HAP-1 (cell line): ENCODE data around the gene FCRL6.

Source experiments
- DNase-seq, 2 experiments: peaks; one replicate each; pipeline ENCODE4 v3.0.0-alpha.2; 2016 to 2020; ENCODE audit warnings: low spot score in 2 of 2
- H3K27me3 ChIP-seq: fragments of 250-450 bp; sonication (Bioruptor Pico); 2 replicates; pipeline ENCODE4 v1.5.1; 2020; ENCODE audit warnings: low read depth, mild to moderate bottlenecking, moderate library complexity
- H3K36me3 ChIP-seq: fragments of 250-450 bp; sonication (Bioruptor Pico); replicated peaks from 2 replicates; pipeline ENCODE4 v1.5.1; 2020; ENCODE audit warnings: mild to moderate bottlenecking
- H3K4me1 ChIP-seq: fragments of 250-450 bp; sonication (Bioruptor Pico); 2 replicates; pipeline ENCODE4 v1.5.1; 2020; ENCODE audit warnings: mild to moderate bottlenecking
- H3K4me3 ChIP-seq: fragments of 250-450 bp; sonication (Bioruptor Pico); 2 replicates; pipeline ENCODE4 v1.5.1; 2020; ENCODE audit warnings: mild to moderate bottlenecking, moderate library complexity
- H3K9me3 ChIP-seq: fragments of 250-450 bp; sonication (Bioruptor Pico); 2 replicates; pipeline ENCODE4 v1.5.1; 2020; ENCODE audit warnings: mild to moderate bottlenecking, moderate library complexity
- in situ Hi-C: fragments of 300-500 bp; cut with MboI; formaldehyde crosslinking; loops from 3 replicates; pipeline ENCODE4 v1.14.3; 2020; ENCODE audit warnings: low sequenced_read_pairs, inconsistent platforms, mixed read lengths

FCRL6 gene

DNA sequence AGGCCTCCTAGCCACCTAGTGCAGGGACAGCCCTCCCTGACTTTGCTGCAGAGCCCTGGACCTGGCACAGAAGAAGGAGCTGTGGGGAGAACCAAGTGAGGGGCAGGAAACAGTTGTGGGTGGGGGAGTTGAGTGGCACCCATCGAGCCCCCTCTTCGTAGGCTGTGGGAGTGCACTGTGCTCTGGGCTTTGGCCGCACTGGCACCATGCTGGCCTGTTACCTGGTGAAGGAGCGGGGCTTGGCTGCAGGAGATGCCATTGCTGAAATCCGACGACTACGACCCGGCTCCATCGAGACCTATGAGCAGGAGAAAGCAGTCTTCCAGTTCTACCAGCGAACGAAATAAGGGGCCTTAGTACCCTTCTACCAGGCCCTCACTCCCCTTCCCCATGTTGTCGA lies 20.2 kb upstream of the FCRL6 start:
- H3K36me3 ChIP-seq, result no peaks in the 10 kb centered on the region
- no peaks in the 10 kb centered on the region for H3K27me3 ChIP-seq
- no peak overlapping the region for H3K4me3 ChIP-seq
- in situ Hi-C loops, result loop anchor here (10.0 kb wide), 1 partner anchor 253 kb away; the partner anchor contains the start of gene PIGM
- DNase-seq, result no peak
- H3K9me3 ChIP-seq, result no peaks in the 10 kb centered on the region
- H3K4me1 ChIP-seq, result peaks cover 5% of the 10 kb centered on the region; the same call in 1 of the 2 replicates

DNA sequence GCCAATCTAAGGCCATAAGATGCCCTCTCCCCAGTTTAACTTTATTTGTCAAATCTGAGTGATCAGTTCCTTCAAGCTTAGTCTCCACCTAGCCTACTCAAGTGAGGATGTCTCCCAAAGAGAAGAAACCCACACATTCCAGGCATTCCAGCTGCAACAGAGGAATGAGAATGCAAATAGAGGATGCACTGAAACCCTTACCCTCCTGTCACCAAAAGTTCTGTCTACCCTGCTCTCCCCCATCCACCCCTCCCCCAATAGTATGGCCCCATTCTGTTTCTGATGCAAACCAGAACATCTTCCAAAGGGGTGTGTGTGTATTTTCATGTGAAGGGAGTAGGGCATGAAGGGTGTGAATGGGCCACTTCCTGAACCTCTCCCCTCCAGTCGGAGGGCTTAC lies 18.4 kb upstream of the FCRL6 start:
- no peaks in the 10 kb centered on the region for H3K9me3 ChIP-seq
- no peaks in the 10 kb centered on the region for H3K36me3 ChIP-seq
- no peak for DNase-seq
- in situ Hi-C loops, result loop anchor here (10.0 kb wide), 1 partner anchor 251 kb away; the partner anchor contains the start of gene PIGM
- H3K4me1 ChIP-seq, result peaks cover 6% of the 10 kb centered on the region; the same call in 1 of the 2 replicates
- no peak overlapping the region for H3K4me3 ChIP-seq
- no peaks in the 10 kb centered on the region for H3K27me3 ChIP-seq

DNA sequence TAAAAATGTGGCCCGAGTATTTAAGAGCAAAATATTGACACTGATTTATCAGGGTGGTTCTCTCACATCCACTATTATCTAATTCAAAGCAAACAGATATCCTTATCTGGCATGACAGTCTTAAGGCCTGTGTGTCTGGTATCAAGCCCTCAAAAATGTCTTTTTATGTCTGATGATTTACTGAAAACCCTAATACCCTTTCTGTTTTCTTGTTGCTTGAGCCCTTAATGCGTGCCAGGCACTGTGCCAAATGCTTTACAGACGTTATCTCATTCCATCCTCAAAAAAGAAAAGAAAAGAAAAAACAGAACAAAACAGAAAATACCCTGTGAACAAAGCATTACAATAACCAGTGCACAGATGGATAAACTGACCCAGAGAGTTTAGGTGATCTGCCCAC lies 15.7 kb upstream of the FCRL6 start:
- Histone ChIP-seq H3K27me3 (peaks cover 5% of the 10 kb centered on the region; the same call in 1 of the 2 replicates), H3K4me3 (no peak overlapping the region), H3K9me3 (no peaks in the 10 kb centered on the region), H3K4me1 (peaks cover 3% of the 10 kb centered on the region; the same call in 1 of the 2 replicates), H3K36me3 (no peaks in the 10 kb centered on the region)
- DNase-seq, result peak; percentile 38 to 50
- in situ Hi-C loops, result loop anchor here (10.0 kb wide), 1 partner anchor 248 kb away; the partner anchor contains the start of gene PIGM

DNA sequence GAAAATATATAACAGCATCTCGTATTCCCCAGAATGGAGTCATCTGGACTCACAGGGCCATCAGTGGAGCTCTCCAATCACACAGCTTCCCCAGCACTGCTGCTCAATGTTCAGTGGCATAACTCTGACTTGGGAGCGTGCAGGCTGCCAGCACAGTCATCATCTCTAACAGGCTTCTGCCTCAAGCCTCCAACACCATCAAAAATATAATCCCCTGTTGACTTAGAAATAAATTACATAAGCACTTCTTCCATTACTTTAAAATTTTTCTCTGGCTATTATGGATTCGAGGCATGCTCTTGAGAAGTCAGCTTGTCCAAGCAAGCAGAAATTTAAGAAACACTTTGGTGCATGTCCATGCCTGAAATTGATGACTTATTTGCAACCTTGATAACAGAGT lies 15.2 kb upstream of the FCRL6 start:
- no peak for DNase-seq
- Histone ChIP-seq H3K36me3 (no peaks in the 10 kb centered on the region), H3K27me3 (peaks cover 7% of the 10 kb centered on the region), H3K4me1 (peaks cover 3% of the 10 kb centered on the region; the same call in 1 of the 2 replicates), H3K4me3 (no peak overlapping the region), H3K9me3 (no peaks in the 10 kb centered on the region)
- in situ Hi-C loops, result loop anchor here (10.0 kb wide), 1 partner anchor 248 kb away; the partner anchor contains the start of gene PIGM

DNA sequence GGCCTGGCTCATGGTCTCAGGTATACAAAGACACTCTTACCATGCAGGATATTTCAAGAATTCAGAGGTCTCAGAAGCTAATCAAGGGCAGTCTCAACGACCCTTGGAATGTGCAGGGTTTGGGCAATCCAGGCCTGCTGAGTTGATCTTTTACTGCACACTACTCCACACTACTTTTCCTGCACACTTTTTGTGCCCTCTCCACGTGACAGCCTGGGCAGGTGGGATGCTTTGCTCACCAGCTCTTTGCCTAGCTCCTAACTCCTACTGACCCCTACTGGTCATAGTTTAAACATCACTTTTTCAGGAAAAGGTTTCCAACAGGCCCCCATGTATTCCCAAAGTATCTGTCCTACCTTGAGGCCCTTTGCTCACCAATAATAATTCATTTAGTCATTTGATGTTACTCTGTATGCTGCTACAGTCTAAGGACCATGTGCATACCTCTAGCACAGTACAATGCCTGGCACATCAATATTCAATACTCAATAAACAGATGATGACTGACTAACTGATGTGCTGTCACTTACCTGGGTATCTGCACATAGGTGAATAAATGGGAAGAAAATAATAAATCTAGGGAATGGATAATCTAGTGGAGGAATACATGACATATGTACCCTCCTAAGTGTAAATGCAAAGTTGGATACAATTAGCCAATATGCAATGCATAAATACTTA lies 11.8 kb upstream of the FCRL6 start:
- peak; percentile 11 to 26 for DNase-seq
- in situ Hi-C loops, result no loop called here
- Histone ChIP-seq H3K9me3 (no peaks in the 10 kb centered on the region), H3K36me3 (no peaks in the 10 kb centered on the region), H3K4me3 (no peak overlapping the region), H3K27me3 (peaks cover 13% of the 10 kb centered on the region), H3K4me1 (peaks cover 3% of the 10 kb centered on the region; the same call in 1 of the 2 replicates)

- Histone ChIP-seq H3K4me1 (peaks cover 3% of the 10 kb centered on the region; the same call in 1 of the 2 replicates), H3K9me3 (no peaks in the 10 kb centered on the region), H3K4me3 (no peak overlapping the region), H3K27me3 (peaks cover 14% of the 10 kb centered on the region), H3K36me3 (no peaks in the 10 kb centered on the region)
- DNase-seq, result no peak
- in situ Hi-C loops, result no loop called here
Measured at GRCh38 chr1:159791031-159791430, 11.1 kb upstream of the FCRL6 start.

DNA sequence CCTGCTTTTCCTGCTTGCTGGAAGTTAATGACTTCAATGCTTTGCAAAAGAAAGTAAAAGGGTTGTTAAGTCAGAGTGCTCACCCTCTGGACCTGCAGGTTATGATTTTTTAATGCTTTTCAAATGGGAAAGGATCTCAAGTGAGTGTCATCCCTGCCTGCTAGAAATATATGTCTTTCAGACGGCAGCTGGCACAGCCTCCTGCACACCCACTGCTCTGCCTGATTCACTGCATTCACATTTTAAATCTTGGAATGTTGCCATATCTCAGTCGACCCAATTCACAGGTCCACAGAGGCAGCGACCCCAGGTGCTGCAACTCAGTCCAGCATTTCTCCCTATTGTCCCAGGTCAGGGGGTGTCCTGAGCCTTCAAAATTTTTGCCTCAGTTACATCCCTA lies 10.7 kb upstream of the FCRL6 start:
- in situ Hi-C loops, result no loop called here
- H3K4me1 ChIP-seq, result peaks cover 3% of the 10 kb centered on the region; the same call in 1 of the 2 replicates
- DNase-seq, result no peak
- H3K36me3 ChIP-seq, result no peaks in the 10 kb centered on the region
- H3K9me3 ChIP-seq, result no peaks in the 10 kb centered on the region
- H3K4me3 ChIP-seq, result no peak overlapping the region
- peaks cover 19% of the 10 kb centered on the region for H3K27me3 ChIP-seq

GRCh38 chr1:159795534-159795933 lies 6.6 kb upstream of the FCRL6 start:
- Histone ChIP-seq H3K4me3 (no peak overlapping the region), H3K36me3 (no peaks in the 10 kb centered on the region), H3K27me3 (peaks cover 27% of the 10 kb centered on the region), H3K4me1 (no peaks in the 10 kb centered on the region), H3K9me3 (no peaks in the 10 kb centered on the region)
- no peak for DNase-seq
- in situ Hi-C loops, result no loop called here

- no peaks in the 10 kb centered on the region for H3K9me3 ChIP-seq
- in situ Hi-C loops, result no loop called here
- no peaks in the 10 kb centered on the region for H3K4me1 ChIP-seq
- H3K36me3 ChIP-seq, result no peaks in the 10 kb centered on the region
- DNase-seq, result peak; percentile 68
- no peak overlapping the region for H3K4me3 ChIP-seq
- peaks cover 24% of the 10 kb centered on the region for H3K27me3 ChIP-seq
Measured at GRCh38 chr1:159798893-159799292, 3.3 kb upstream of the FCRL6 start.

- no peak for DNase-seq
- Histone ChIP-seq H3K4me3 (no peak overlapping the region), H3K9me3 (no peaks in the 10 kb centered on the region), H3K4me1 (no peaks in the 10 kb centered on the region), H3K27me3 (peaks cover 23% of the 10 kb centered on the region), H3K36me3 (no peaks in the 10 kb centered on the region)
- in situ Hi-C loops, result no loop called here
Measured at GRCh38 chr1:159799446-159799985, 2.6 kb upstream of the FCRL6 start.

DNA sequence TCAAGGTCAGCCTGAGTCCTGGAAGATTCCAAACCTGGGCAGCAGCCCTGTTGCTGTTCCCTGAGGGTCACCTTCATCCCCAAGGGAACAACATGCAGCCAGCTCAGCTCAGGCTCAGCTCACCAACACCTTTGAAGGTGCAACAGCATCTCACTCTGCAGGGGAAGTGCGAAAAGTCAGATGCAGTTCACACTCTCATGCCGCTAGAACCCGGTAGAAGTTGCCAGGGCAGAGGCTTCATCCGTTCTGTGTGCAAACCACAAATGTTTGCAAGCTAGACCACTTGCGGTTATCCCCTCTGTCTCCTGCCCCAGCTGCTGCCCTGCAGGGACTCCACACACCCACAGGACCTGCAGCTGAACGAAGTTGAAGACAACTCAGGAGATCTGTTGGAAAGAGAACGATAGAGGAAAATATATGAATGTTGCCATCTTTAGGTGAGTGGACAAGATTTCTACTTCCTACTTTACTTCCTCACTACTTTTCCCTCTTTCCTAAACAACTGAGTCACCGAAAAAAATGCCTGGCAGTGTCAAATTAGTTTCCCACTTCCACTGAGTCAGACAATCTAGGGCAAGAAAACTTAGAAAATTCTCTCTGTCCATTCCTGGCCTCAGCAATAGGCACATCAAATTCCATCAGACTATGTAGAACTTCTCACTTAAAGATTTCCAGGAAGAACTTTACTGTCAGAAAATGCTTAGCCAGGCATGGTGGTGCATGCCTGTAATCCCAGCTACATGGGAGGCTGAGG lies 1.8 kb upstream of the FCRL6 start:
- peaks cover 23% of the 10 kb centered on the region for H3K27me3 ChIP-seq
- H3K36me3 ChIP-seq, result no peaks in the 10 kb centered on the region
- no peak overlapping the region for H3K4me3 ChIP-seq
- in situ Hi-C loops, result no loop called here
- no peaks in the 10 kb centered on the region for H3K9me3 ChIP-seq
- no peaks in the 10 kb centered on the region for H3K4me1 ChIP-seq
- DNase-seq, result no peak

DNA sequence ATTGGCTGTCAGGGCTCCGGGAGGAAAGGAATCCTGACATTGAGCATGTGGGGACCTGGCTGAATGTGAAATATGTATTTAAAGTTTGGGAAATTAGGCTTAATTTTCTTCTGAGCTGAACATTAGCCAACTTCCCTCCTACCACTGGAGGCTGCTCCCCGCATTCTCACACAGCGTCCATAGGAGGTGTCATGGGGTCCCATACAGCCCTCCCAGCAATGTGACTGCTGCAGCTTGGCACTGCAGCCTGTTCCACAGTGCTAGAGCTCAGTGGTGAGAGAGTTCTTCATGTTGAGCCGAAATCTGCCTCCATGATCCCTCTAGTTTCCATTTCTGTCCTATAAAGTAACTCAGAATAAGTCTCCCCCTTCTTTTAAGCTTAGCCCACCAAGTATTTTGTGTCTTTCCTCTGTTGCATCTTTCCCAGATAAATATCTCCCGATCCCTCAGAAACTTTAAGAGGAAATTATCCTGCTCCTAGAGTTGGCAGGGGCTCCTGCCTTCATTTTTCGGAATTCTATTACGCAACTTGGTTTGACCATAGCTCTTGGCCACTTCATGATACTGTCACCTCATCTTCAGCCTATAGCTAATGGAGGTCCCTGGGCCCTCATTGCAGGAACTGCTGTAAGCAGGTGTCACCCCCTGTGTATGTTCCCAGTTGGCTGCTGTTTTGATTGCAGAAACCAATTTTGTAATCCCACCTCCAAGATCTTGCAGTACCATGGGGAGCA lies 2.0 kb downstream of the FCRL6 start:
- no peak overlapping the region for H3K4me3 ChIP-seq
- H3K27me3 ChIP-seq, result peaks cover 14% of the 10 kb centered on the region; the same call in 1 of the 2 replicates
- no peaks in the 10 kb centered on the region for H3K36me3 ChIP-seq
- H3K9me3 ChIP-seq, result no peaks in the 10 kb centered on the region
- in situ Hi-C loops, result no loop called here
- no peaks in the 10 kb centered on the region for H3K4me1 ChIP-seq
- DNase-seq, result no peak

DNA sequence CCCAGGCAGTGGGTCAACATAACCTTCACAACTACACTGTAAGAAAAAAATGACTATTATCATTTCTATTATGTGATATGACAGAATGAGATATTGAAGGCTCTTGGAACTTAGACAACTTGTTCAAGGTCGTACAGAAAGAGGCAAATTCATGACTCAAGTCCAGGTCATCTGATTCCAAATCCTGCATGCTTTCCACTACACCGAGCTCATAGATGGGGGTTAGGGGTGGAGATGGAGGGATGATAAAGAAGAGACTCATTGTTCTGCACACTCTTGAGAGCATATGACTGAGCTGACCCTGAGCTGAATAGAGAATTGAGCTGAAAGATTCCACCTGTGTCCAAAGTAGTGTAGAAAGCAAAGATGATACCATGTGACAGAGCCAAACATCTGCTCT lies 2.8 kb downstream of the FCRL6 start:
- Histone ChIP-seq H3K9me3 (no peaks in the 10 kb centered on the region), H3K27me3 (peaks cover 14% of the 10 kb centered on the region; the same call in 1 of the 2 replicates), H3K36me3 (no peaks in the 10 kb centered on the region), H3K4me3 (no peak overlapping the region), H3K4me1 (no peaks in the 10 kb centered on the region)
- in situ Hi-C loops, result no loop called here
- no peak for DNase-seq
